A549 (cell line): ENCODE results near the gene ZNF23. TPM values are rescaled to one million over a fixed set of nuclear protein-coding genes. Genes with fewer than 3 reads are reported as not detected.

Experiments used
- ATAC-seq, 2 experiments: fragments of 200-7000 bp in 1 of 2; fragments of >200 bp in 1 of 2; cut with Nextera tagmentation in 1 of 2; cut with Tn5 transposase in 1 of 2; 3 replicates each; pipeline versions ENCODE4 v1.8.0 to v1.9.1; 2018 to 2020; ENCODE audit warnings: mild to moderate bottlenecking in 1 of 2, moderate library complexity in 1 of 2
- CTCF ChIA-PET: fragments of 300-600 bp; sonication (Branson Sonifier 250); formaldehyde crosslinking; extraction: SDS; loops from one replicate; lab custom pipeline; 2021; ENCODE audit warnings: antibody characterized with exemption, inconsistent platforms; lab: Yijun Ruan, JAX
- POLR2A ChIA-PET: fragments of 350-600 bp; formaldehyde crosslinking; extraction: SDS; loops from one replicate; lab custom pipeline; 2021; ENCODE audit warnings: antibody characterized with exemption, inconsistent platforms; lab: Yijun Ruan, JAX
- DNase-seq, 2 experiments: peaks; one replicate each; pipeline versions ENCODE4 v3.0.0 to v3.0.0-alpha.2; 2011 to 2016; ENCODE audit warnings: low read depth in 1 of 2, low spot score in 1 of 2
- FAIRE-seq: peaks from 2 replicates; lab custom pipeline; 2011; peaks lifted over from hg19 to GRCh38; lab: Jason Lieb, UNC
- H3K27ac ChIP-seq, 2 experiments: fragments of >200 bp; sonication (Bioruptor Twin); formaldehyde crosslinking; 3 replicates each; pipeline ENCODE4 v1.5.1; 2016 to 2017
- H3K4me1 ChIP-seq: fragments of >200 bp; sonication (Bioruptor Twin); formaldehyde crosslinking; 3 replicates; pipeline ENCODE4 v1.6.1; 2016
- H3K4me2 ChIP-seq: fragments of >200 bp; sonication (Bioruptor Twin); formaldehyde crosslinking; 3 replicates; pipeline ENCODE4 v1.6.1; 2016
- H3K4me3 ChIP-seq: fragments of >200 bp; sonication (Bioruptor Twin); formaldehyde crosslinking; 3 replicates; pipeline ENCODE4 v1.5.1; 2016
- H3K9me3 ChIP-seq: fragments of >200 bp; sonication (Bioruptor Twin); formaldehyde crosslinking; 3 replicates; pipeline ENCODE4 v1.6.1; 2016
- BHLHE40 ChIP-seq: IDR thresholded peaks from 2 replicates; pipeline ENCODE4 v1.6.1; 2012; ENCODE audit warnings: low read depth, low read length, inconsistent platforms
- EHF ChIP-seq: fragments of 250-450 bp; sonication (Bioruptor Pico); IDR thresholded peaks from 2 replicates; pipeline ENCODE4 v1.5.0; 2020; ENCODE audit warnings: mild to moderate bottlenecking
- EP300 ChIP-seq, 2 experiments: fragments of >200 bp; sonication (Bioruptor Twin); formaldehyde crosslinking; IDR thresholded peaks; 2 replicates in 1 of 2; 3 replicates in 1 of 2; pipeline ENCODE4 v1.6.1; 2016 to 2017
- ESRRA ChIP-seq: fragments of 150-350 bp; IDR thresholded peaks from 2 replicates; pipeline ENCODE4 v1.6.1; 2014; ENCODE audit warnings: mild to moderate bottlenecking, low read length, borderline replicate concordance
- FOSL2 ChIP-seq, 2 experiments: fragments of 450-650 bp in 1 of 2; fragments of >200 bp in 1 of 2; sonication (Bioruptor Twin) in 1 of 2; formaldehyde crosslinking; IDR thresholded peaks; 2 replicates each; pipeline versions ENCODE4 v1.5.0 to v1.6.1; 2016 to 2020; ENCODE audit warnings: mild to moderate bottlenecking in 1 of 2, moderate library complexity in 1 of 2
- HDAC2 ChIP-seq: fragments of 200-600 bp; sonication (generic); IDR thresholded peaks from 2 replicates; pipeline ENCODE4 v1.6.1; 2016
- JUN ChIP-seq, 2 experiments: fragments of >200 bp; sonication (Bioruptor Twin); formaldehyde crosslinking; IDR thresholded peaks; 2 replicates in 1 of 2; 3 replicates in 1 of 2; pipeline ENCODE4 v1.6.1; 2016 to 2017
- JUNB ChIP-seq: fragments of >200 bp; sonication (Bioruptor Twin); formaldehyde crosslinking; IDR thresholded peaks from 2 replicates; pipeline ENCODE4 v1.6.1; 2016
- KDM1A ChIP-seq: fragments of 200-600 bp; sonication (generic); IDR thresholded peaks from 2 replicates; pipeline ENCODE4 v1.6.1; 2016; ENCODE audit warnings: low read depth, mild to moderate bottlenecking
- NR3C1 ChIP-seq: fragments of >200 bp; sonication (Bioruptor Twin); formaldehyde crosslinking; IDR thresholded peaks from 3 replicates; pipeline ENCODE4 v1.6.1; 2017
- PHF8 ChIP-seq: fragments of 200-600 bp; sonication (generic); IDR thresholded peaks from 2 replicates; pipeline ENCODE4 v1.6.1; 2016; ENCODE audit warnings: low read depth, mild to moderate bottlenecking, antibody characterized with exemption, moderate library complexity, borderline replicate concordance
- POLR2A ChIP-seq: IDR thresholded peaks from 2 replicates; pipeline ENCODE4 v1.6.1; 2012; ENCODE audit warnings: mild to moderate bottlenecking, low read length
- POLR2AphosphoS2 ChIP-seq: conservative IDR thresholded peaks from 2 replicates; pipeline ENCODE4 v1.6.1; 2012; ENCODE audit warnings: low read length, improper control_type of control experiment, inconsistent platforms
- RARB ChIP-seq: fragments of 250-450 bp; sonication (Bioruptor Pico); IDR thresholded peaks from 2 replicates; pipeline ENCODE4 v1.8.0; 2021; ENCODE audit warnings: mild to moderate bottlenecking, moderate library complexity
- REST ChIP-seq: fragments of 200-600 bp; sonication (generic); IDR thresholded peaks from 2 replicates; pipeline ENCODE4 v1.6.1; 2016; ENCODE audit warnings: antibody characterized with exemption, mild to moderate bottlenecking, moderate library complexity
- RNF2 ChIP-seq: fragments of 200-600 bp; sonication (generic); IDR thresholded peaks from 2 replicates; pipeline ENCODE4 v1.6.1; 2016; ENCODE audit warnings: low read depth, mild to moderate bottlenecking, antibody characterized with exemption, moderate library complexity, borderline replicate concordance
- TP53 ChIP-seq: fragments of 250-450 bp; sonication (Bioruptor Pico); IDR thresholded peaks from 2 replicates; pipeline ENCODE4 v1.5.0; 2021; ENCODE audit warnings: mild to moderate bottlenecking, moderate library complexity
- whole genome bisulfite sequencing: methylation state at CpG from one replicate; pipeline ENCODE4 v1.1.6; 2017; ENCODE audit errors: missing lambda C conversion rate; 5-methylcytosine and 5-hydroxymethylcytosine counted together
- polyA plus RNA-seq, 4 experiments: library from polyadenylated mRNA; depleted of rRNA in 3 of 4; stranded (reverse); fragments of >200 nt; fragmentation: RNase III in 1 of 4; extraction: RNeasy Plus Mini Kit Qiagen cat#74134 plus additional on column Dnase treatment in 1 of 4; gene quantifications; 2 replicates in 3 of 4; 3 replicates in 1 of 4; pipeline ENCODE4 v1.2.3, GENCODE V29; 2011 to 2017
- TF ChIP-seq, protein P1 (sequence below): fragments of 150-350 bp; IDR thresholded peaks from 2 replicates; pipeline ENCODE4 v1.6.1; 2014; ENCODE audit warnings: low read depth, mild to moderate bottlenecking, low read length
- TF ChIP-seq, protein P2 (sequence below): fragments of 450-650 bp; IDR thresholded peaks from 2 replicates; pipeline ENCODE4 v1.6.1; 2014; ENCODE audit warnings: antibody characterized with exemption
- TF ChIP-seq, protein P3 (sequence below): IDR thresholded peaks from 2 replicates; pipeline ENCODE4 v1.6.1; 2012

The ZNF23 gene
- polyA plus RNA-seq, 2 of the 4 experiments (the other 2 are of a cell fraction), result 7.1 to 8.7 TPM

- no peak for DNase-seq
- no peak for TF ChIP-seq JUNB
- no peak for TF ChIP-seq NR3C1
- TF ChIP-seq, protein P1, sequence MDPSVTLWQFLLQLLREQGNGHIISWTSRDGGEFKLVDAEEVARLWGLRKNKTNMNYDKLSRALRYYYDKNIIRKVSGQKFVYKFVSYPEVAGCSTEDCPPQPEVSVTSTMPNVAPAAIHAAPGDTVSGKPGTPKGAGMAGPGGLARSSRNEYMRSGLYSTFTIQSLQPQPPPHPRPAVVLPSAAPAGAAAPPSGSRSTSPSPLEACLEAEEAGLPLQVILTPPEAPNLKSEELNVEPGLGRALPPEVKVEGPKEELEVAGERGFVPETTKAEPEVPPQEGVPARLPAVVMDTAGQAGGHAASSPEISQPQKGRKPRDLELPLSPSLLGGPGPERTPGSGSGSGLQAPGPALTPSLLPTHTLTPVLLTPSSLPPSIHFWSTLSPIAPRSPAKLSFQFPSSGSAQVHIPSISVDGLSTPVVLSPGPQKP, result no peak
- POLR2A ChIA-PET, result no interaction called here
Measured at GRCh38 chr16:71409011-71409775, 52.9 kb downstream of the ZNF23 start.

GRCh38 chr16:71408536-71408935, 53.5 kb downstream of the ZNF23 start:
- ChIA-PET POLR2A (no interaction called here), CTCF (interaction anchor here (7.4 kb wide), 1 partner anchor 201 kb away, joined by 72 read pairs; no protein-coding TSS in a partner anchor)
- Histone ChIP-seq H3K4me3 (no peak overlapping the region), H3K4me1 (0 out of 3 replicates have a peak, but pooled peaks cover 3% of the 10 kb centered on the region), H3K27ac (no peak overlapping the region), H3K9me3 (no peaks in the 10 kb centered on the region; the same call in 2 of the 3 replicates), H3K4me2 (no peak overlapping the region)
- ATAC-seq (no peak), DNase-seq (no peak), FAIRE-seq (no peak)
- WGBS, result 4% methylated on average over 3 of the region's 3 CpGs
- no peak for TF ChIP-seq EHF (CRISPR knock-in tag)
- TF ChIP-seq ESRRA, result no peak
- TF ChIP-seq POLR2AphosphoS2, result no peak
- TF ChIP-seq PHF8, result no peak
- TF ChIP-seq POLR2A, result no peak
- no peak for TF ChIP-seq NR3C1
- TF ChIP-seq BHLHE40, result no peak
- TF ChIP-seq RNF2, result no peak
- no peak for TF ChIP-seq HDAC2
- TF ChIP-seq, protein P2, sequence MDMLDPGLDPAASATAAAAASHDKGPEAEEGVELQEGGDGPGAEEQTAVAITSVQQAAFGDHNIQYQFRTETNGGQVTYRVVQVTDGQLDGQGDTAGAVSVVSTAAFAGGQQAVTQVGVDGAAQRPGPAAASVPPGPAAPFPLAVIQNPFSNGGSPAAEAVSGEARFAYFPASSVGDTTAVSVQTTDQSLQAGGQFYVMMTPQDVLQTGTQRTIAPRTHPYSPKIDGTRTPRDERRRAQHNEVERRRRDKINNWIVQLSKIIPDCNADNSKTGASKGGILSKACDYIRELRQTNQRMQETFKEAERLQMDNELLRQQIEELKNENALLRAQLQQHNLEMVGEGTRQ, result no peak
- no peak for TF ChIP-seq REST
- TF ChIP-seq, protein P3, sequence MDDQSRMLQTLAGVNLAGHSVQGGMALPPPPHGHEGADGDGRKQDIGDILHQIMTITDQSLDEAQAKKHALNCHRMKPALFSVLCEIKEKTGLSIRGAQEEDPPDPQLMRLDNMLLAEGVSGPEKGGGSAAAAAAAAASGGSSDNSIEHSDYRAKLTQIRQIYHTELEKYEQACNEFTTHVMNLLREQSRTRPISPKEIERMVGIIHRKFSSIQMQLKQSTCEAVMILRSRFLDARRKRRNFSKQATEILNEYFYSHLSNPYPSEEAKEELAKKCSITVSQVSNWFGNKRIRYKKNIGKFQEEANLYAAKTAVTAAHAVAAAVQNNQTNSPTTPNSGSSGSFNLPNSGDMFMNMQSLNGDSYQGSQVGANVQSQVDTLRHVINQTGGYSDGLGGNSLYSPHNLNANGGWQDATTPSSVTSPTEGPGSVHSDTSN, result no peak
- TF ChIP-seq EP300 (IDR thresholded peaks at IDR 0.05), result no peak
- TF ChIP-seq, protein P1, result no peak
- no peak for TF ChIP-seq KDM1A
- TF ChIP-seq TP53 (CRISPR knock-in tag), result no peak
- no peak for TF ChIP-seq FOSL2 (IDR thresholded peaks at IDR 0.05)
- TF ChIP-seq FOSL2 (CRISPR knock-in tag; IDR thresholded peaks at IDR 0.05), result no peak
- TF ChIP-seq RARB (CRISPR knock-in tag), result no peak
- TF ChIP-seq JUN (IDR thresholded peaks at IDR 0.05), result no peak

More at GRCh38 chr16:71409011-71409775, 52.9 kb downstream of the ZNF23 start:
- CTCF ChIA-PET, result interaction anchor here (0.7 to 7.4 kb wide), 4 partner anchors 16 to 200 kb away, joined by 3 to 72 read pairs (median 3); no protein-coding TSS in a partner anchor
- H3K4me3 ChIP-seq, result no peak overlapping the region
- H3K27ac ChIP-seq, result no peak overlapping the region
- no peak for ATAC-seq
- H3K4me1 ChIP-seq, result 0 out of 3 replicates have a peak, but pooled peaks cover 3% of the 10 kb centered on the region
- 28% methylated on average over 16 of the region's 16 CpGs for WGBS
- no peaks in the 10 kb centered on the region; the same call in 2 of the 3 replicates for H3K9me3 ChIP-seq
- no peak overlapping the region for H3K4me2 ChIP-seq
- FAIRE-seq, result no peak
